Thyroid gland (tissue), 4 donors: ENCODE data around the gene SH2D6. TPM values are rescaled to one million over a fixed set of nuclear protein-coding genes. Genes with fewer than 3 reads are reported as not detected.

ENCODE experiments used
- DNase-seq, 2 donors: peaks; one replicate each; pipeline ENCODE4 v3.0.0-alpha.2; 2019
- H3K27ac ChIP-seq, 3 donors: fragments of 200-600 bp; sonication (generic); 1 replicate in 2 of 3; 2 replicates in 1 of 3; pipeline ENCODE4 v1.5.1; 2016 to 2019; ENCODE audit warnings: mild to moderate bottlenecking in 1 of 3, moderate library complexity in 1 of 3
- H3K27me3 ChIP-seq: fragments of 200-600 bp; sonication (generic); one replicate; pipeline ENCODE4 v1.5.1; 2019
- H3K36me3 ChIP-seq, 2 donors: fragments of 200-600 bp; sonication (generic); one replicate each; pipeline ENCODE4 v1.5.1; 2016 to 2019
- H3K4me1 ChIP-seq, 2 donors: fragments of 200-600 bp; sonication (generic); one replicate each; pipeline ENCODE4 v1.5.1; 2017 to 2019
- H3K4me3 ChIP-seq, 3 donors: fragments of 200-600 bp; sonication (generic); replicated peaks in 1 of 3; 1 replicate in 2 of 3; 2 replicates in 1 of 3; pipeline ENCODE4 v1.5.1; 2016; ENCODE audit warnings: mild to moderate bottlenecking in 1 of 3
- H3K9me3 ChIP-seq: fragments of 200-600 bp; sonication (generic); one replicate; pipeline ENCODE4 v1.5.1; 2017
- POLR2A ChIP-seq, 2 donors: fragments of 450-650 bp; IDR thresholded peaks; one replicate each; pipeline ENCODE4 v1.6.1; 2017; ENCODE audit warnings: antibody characterized with exemption in 2 of 2, mild to moderate bottlenecking in 2 of 2, moderate library complexity in 1 of 2
- WGBS, 2 donors: methylation state at CpG; one replicate each; pipeline ENCODE4 v1.1.5; 2017; 5-methylcytosine and 5-hydroxymethylcytosine counted together
- intact Hi-C: fragments of 100-400 bp; cut with DNase I; formaldehyde crosslinking; loops from one replicate; pipeline ENCODE4 v1.15.1; 2023
- total RNA-seq, 4 donors: library from RNA; depleted of rRNA; stranded (reverse); fragments of >200 nt; gene quantifications; one replicate each; pipeline ENCODE4 v1.2.3, GENCODE V29; 2016
- TF ChIP-seq, protein P1 (sequence below), 6 experiments: fragments of 200-600 bp in 3 of 6; fragments of 450-650 bp in 3 of 6; sonication (generic) in 3 of 6; IDR thresholded peaks; one replicate each; pipeline ENCODE4 v1.5.1; 2016 to 2019; ENCODE audit warnings: antibody characterized with exemption in 6 of 6, mild to moderate bottlenecking in 2 of 6, inconsistent platforms in 1 of 6, moderate library complexity in 1 of 6

SH2D6 gene
- total RNA-seq, 4 donors from 2014 or later: 1.6 to 9.0 (median 4.1) TPM

DNA sequence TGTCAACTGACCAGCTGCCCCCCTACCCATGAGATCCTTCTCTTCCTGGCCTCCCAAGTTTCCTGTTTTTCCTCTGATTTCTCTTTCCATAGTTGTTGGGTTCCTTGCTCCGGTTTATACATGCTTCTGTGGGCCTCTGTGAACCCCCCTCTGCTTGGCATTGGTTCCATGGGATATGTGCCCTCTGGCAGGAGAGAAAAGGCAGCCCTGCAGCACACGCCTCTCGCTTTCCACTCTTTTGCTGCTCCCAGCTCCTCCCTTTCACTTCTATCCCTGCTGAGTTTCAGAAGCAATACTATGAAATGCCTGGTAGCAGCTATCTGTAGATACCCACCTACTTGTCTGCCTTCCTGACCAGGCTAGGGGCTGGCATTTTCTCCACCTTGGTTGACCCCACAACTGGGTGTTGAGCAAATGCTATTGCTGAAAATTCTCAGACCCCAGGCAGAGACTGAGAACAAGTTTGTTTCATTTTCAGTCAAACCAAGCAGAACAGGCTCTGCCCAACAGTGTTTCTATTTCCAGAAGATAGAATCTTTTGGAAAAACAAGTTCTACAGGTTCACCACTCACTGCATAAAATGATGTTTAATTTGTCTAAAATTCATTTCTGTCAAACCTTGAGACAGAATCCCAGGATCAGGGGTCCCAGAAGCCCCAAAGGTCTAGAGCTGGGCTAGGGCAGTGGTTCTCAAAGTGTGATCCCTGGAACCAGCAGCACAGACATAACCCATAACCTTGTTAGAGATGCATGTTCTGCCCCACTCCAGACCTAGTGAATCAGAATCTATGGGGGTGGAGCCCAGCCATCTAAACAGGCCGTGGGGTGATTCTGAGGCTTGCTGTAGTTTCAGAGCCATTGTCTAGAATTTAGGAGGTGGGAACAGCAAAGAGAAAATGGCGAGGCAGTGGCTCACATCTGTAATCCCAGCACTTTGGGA is 21.7 kb upstream of the SH2D6 start:
- peak overlapping the region; percentile 95 to 98 (median 96) for H3K27ac ChIP-seq
- DNase-seq: peak; percentile 72 to 79
- TF ChIP-seq, protein P1, sequence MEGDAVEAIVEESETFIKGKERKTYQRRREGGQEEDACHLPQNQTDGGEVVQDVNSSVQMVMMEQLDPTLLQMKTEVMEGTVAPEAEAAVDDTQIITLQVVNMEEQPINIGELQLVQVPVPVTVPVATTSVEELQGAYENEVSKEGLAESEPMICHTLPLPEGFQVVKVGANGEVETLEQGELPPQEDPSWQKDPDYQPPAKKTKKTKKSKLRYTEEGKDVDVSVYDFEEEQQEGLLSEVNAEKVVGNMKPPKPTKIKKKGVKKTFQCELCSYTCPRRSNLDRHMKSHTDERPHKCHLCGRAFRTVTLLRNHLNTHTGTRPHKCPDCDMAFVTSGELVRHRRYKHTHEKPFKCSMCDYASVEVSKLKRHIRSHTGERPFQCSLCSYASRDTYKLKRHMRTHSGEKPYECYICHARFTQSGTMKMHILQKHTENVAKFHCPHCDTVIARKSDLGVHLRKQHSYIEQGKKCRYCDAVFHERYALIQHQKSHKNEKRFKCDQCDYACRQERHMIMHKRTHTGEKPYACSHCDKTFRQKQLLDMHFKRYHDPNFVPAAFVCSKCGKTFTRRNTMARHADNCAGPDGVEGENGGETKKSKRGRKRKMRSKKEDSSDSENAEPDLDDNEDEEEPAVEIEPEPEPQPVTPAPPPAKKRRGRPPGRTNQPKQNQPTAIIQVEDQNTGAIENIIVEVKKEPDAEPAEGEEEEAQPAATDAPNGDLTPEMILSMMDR (IDR thresholded peaks at IDR 0.05): no peak
- TF ChIP-seq POLR2A (IDR thresholded peaks at IDR 0.05): peak in 1 of 2 donors; percentile 36
- 32 to 35% methylated on average over 5 of the region's 5 CpGs for WGBS, 2 donors
- H3K4me3 ChIP-seq: no peak overlapping the region
- intact Hi-C loops: no loop called here
- peaks cover 48 to 73% of the 10 kb centered on the region in 2 donors for H3K4me1 ChIP-seq
- H3K36me3 ChIP-seq: peaks cover 0 to 8% of the 10 kb centered on the region in 2 donors
- H3K27me3 ChIP-seq: no peaks in the 10 kb centered on the region
- H3K9me3 ChIP-seq: no peaks in the 10 kb centered on the region

DNA sequence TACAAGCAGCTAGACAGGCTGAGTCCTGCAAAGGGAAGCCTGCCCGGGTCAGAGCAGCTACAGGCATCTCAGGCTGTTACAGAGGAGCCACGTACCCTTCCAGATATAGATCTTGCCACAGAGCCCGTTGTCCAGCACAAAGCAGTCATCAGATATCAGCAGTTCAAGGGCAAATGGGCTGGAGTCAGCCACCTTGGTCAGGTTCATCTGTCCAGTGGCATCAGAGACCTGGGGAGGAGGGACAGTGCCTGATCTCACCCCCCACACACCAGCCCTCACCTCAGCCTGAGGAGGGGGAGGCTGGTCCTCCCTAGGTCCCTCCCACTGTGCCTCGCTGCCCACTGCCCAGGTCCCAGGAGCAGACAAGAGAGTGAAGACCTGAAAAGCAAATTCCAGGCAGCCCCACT is 20.6 kb upstream of the SH2D6 start:
- DNase-seq: no peak
- intact Hi-C loops: no loop called here
- no peak overlapping the region for H3K4me3 ChIP-seq
- peak overlapping the region; percentile 95 to 98 (median 96) for H3K27ac ChIP-seq
- peaks cover 0 to 7% of the 10 kb centered on the region in 2 donors for H3K36me3 ChIP-seq
- H3K9me3 ChIP-seq: no peaks in the 10 kb centered on the region
- H3K4me1 ChIP-seq: peaks cover 52 to 75% of the 10 kb centered on the region in 2 donors
- WGBS, 2 donors: 73 to 82% methylated on average over 2 to 4 of the region's 4 CpGs
- no peaks in the 10 kb centered on the region for H3K27me3 ChIP-seq
- no peak for TF ChIP-seq POLR2A (IDR thresholded peaks at IDR 0.05)

DNA sequence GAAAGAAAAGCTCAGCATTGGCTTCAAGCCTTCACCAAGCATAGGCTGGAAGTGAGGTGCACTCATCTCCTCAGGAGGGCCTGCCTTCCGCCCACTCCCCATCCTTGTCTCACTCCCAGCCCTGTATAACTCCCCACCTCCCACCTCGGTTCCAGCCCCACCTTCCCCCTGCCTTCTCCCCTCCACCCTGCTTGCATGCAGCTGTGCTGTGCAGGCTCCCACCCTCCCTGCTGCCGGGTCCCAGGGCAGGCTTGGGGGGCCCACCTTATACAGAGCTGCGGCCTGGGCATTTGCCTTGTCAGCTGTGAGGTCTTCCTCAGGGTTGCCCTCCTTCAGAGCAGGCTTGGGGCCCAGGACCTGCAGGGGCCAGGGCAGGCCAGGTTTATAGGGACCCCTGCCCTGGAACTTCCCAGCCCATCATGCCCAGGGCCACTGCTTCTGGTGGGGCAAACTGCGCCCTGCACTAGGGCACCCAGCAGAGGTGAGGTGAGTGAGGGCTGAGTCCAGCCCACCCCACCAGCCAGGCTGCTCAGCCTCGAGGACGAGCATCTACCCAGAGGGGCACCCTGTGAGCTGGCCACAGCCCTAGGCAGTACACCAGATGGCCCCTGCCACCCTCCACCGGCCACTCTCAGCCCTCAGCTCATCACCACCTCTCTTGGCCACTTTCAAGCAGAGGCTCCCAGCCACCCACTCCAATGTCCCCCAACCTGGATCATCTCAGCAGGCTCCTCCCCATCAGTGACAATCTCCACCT is 19.9 kb upstream of the SH2D6 start:
- H3K27ac ChIP-seq: peak overlapping the region; percentile 95 to 98 (median 96)
- WGBS, 2 donors: 86 to 93% methylated on average over 5 to 6 of the region's 8 CpGs
- TF ChIP-seq, protein P1 (IDR thresholded peaks at IDR 0.05): no peak
- TF ChIP-seq POLR2A (IDR thresholded peaks at IDR 0.05): no peak
- peaks cover 0 to 7% of the 10 kb centered on the region in 2 donors for H3K36me3 ChIP-seq
- no peak for DNase-seq
- H3K27me3 ChIP-seq: no peaks in the 10 kb centered on the region
- peaks cover 52 to 71% of the 10 kb centered on the region in 2 donors for H3K4me1 ChIP-seq
- intact Hi-C loops: no loop called here
- no peaks in the 10 kb centered on the region for H3K9me3 ChIP-seq
- H3K4me3 ChIP-seq: no peak overlapping the region

DNA sequence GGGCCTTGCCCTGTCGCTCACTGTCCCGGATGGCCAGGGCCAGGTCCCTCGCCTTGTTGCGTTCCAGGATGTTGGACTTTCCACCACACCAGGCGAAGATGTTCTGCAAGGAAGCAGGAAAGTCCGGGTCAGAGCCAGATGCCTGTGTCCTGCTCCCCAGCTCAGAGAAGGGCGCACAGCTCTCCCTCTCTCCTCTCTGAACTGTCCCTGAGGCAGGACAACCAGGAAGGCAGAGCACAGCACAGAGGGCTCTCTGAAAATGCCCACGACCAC is 19.4 kb upstream of the SH2D6 start:
- 94 to 98% methylated on average over 7 to 8 of the region's 8 CpGs for WGBS, 2 donors
- no peaks in the 10 kb centered on the region for H3K27me3 ChIP-seq
- DNase-seq: no peak
- H3K9me3 ChIP-seq: no peaks in the 10 kb centered on the region
- TF ChIP-seq, protein P1 (IDR thresholded peaks at IDR 0.05): no peak
- TF ChIP-seq POLR2A (IDR thresholded peaks at IDR 0.05): no peak
- intact Hi-C loops: no loop called here
- H3K27ac ChIP-seq: peak overlapping the region; percentile 95 to 98 (median 96)
- no peak overlapping the region for H3K4me3 ChIP-seq
- H3K4me1 ChIP-seq: peaks cover 48 to 68% of the 10 kb centered on the region in 2 donors
- peaks cover 0 to 4% of the 10 kb centered on the region in 2 donors for H3K36me3 ChIP-seq

DNA sequence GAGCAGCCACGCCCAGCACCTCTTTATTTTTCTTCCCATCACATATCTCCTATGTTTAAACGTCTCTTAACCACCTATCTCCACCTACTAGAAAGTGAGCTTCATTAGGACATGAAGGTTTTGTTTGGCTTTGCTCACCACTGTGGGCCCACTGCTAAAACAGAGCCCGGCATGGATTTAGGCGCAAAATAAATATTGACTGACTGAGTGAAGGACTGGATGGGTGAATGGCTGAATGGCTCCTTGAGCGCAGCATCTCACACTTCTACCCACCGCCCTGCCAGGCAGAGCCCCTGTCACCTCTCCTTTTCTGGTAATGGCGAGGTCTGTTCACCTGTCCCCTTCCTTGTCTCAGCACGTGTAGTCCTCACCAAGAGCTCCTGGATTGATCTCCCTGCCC is 18.5 kb upstream of the SH2D6 start:
- intact Hi-C loops: no loop called here
- Histone ChIP-seq H3K36me3 (no peaks in the 10 kb centered on the region), H3K4me3 (no peak overlapping the region), H3K4me1 (peaks cover 41 to 62% of the 10 kb centered on the region in 2 donors), H3K9me3 (no peaks in the 10 kb centered on the region), H3K27ac (peak overlapping the region in 2 of 3 donors; percentile 44 to 59), H3K27me3 (no peaks in the 10 kb centered on the region)
- whole genome bisulfite sequencing, 2 donors: 93 to 94% methylated on average over 8 of the region's 8 CpGs
- TF ChIP-seq POLR2A (IDR thresholded peaks at IDR 0.05): no peak
- TF ChIP-seq, protein P1 (IDR thresholded peaks at IDR 0.05): no peak
- no peak for DNase-seq
